ENCODE results near the gene ICA1L.

The ICA1L gene

GRCh38 chr2:202736826-202737225, 134.7 kb downstream of the ICA1L start:
- no peak for DNase-seq (ENCODE audit: low read depth)

GRCh38 chr2:202726070-202726469, 145.5 kb downstream of the ICA1L start:
- DNase-seq (ENCODE audit: low read depth), result no peak

GRCh38 chr2:202723746-202724145, 147.8 kb downstream of the ICA1L start:
- DNase-seq (ENCODE audit: low read depth), result no peak

Measured in ELR (cell line).